Kasumi-1 (cell line): ENCODE measurements around the gene CCNK.

Experiments used
- DNase-seq, 2 experiments: peaks; one replicate each; lab custom pipeline; 2025; lab: John Stamatoyannopoulos, UW

The CCNK gene

DNA sequence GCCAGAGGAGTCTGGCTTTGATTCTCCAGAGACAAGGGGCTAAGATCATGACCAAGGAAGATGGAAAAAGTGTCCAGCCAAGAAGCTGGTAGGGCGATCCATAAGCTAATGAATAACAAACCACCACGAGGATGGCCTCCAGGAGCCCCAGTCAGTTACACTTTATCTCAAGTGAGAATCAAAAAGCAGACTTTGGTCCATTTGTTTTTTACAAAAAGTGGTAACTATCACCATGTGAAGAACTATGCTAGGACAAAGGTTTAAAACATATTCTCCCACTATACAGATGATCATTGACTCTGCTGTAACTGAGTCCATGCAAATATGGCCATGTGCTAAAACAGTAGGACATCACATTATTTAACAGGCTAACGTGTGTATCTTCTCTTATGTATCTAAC, 14.5 kb upstream of the CCNK start:
- no peak for DNase-seq

GRCh38 chr14:99467336-99468078, 13.7 kb upstream of the CCNK start:
- DNase-seq = no peak

- DNase-seq = no peak
Observed at GRCh38 chr14:99468081-99468480, 13.1 kb upstream of the CCNK start.

DNA sequence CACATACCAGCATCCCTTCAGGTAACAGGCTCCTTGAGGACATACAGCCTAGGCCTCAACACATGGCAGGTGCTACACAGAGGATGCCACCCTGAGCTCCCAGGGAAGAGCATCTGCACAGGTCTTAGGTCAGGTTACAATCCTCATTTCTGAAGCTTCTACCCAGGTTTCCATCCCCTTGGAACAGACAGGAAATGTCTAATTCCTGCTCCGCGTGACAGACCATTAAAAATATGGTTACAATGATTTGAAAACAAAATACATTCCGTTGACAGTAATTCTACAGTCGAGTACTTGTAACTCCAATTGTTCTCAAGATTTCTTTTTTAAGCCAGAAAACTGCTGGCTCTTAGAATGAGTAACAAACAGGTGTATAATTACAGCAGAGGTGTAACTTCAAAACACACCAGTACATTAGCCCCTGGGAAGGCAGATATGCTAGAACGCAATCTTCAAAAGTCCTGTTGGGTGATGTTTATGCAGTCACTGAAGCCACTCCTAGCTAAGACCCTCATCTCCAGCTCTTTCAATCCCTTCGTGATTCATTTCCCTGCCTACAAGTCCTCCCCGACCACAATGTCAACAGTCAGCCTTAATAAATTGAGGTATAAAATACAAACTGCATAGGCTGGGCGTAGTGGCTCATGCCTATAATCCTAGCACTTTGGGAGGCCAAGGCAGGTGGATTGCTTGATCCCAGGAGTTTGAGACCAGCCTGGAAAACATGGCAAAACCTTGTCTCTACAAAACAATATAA, 12.2 kb upstream of the CCNK start:
- DNase-seq = no peak

DNA sequence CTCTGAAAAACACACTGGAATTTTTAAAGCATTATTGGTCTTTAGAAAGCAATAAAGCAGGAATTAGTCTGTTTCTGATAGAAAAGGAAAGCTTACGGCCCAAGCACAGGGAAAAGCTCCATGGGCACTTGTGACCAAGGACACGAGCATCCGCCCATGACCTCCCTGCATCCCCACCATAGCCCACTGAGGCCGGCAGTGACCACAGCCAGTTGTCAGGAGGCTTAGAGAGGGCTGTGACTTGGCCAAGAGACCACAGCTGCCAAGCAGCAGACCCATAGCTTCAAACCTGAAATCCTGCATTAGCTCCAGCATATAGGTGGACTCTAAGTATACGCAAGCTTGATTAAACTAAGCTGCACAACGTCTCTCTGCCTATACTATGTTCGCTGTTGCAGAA, 9.5 kb upstream of the CCNK start:
- no peak for DNase-seq

DNA sequence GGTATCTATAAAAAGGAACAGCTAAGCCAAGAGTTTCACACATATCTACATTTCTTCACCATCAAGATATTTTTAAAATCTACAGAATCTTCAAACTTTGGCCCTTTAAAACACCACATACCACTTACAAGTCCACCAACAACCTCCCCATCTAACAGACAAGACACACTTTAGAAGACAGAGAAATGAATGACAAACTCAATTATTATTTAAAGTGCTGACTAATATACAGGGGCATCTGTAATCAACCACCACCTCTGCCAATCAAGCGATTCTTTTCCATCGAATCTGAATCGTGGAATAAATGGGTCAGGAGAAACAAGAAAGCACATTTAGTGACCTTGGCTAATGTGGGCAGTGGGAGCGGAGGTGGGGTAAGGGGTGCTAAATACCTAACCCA, 8.3 kb upstream of the CCNK start:
- DNase-seq = no peak

DNA sequence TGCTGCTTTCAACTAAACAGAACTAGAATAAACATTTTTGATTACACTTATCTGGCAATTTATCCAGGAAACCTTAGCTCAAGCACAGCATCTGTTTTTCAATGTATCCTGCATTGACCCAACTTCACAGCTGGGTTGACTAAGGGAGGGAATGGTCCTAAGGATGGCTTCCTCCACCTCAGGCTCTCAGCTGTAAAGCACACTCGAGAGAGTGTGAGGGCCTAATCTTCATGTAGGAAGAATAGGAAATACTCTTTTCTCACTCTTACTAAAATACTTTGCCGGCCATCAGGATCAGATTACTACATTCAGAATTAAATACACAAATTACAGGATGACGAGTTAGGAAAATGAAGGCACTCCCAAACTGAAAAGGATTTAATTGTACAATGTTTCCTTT, 7.8 kb upstream of the CCNK start:
- no peak for DNase-seq

- no peak for DNase-seq
Observed at GRCh38 chr14:99475179-99475578, 6.0 kb upstream of the CCNK start.

DNA sequence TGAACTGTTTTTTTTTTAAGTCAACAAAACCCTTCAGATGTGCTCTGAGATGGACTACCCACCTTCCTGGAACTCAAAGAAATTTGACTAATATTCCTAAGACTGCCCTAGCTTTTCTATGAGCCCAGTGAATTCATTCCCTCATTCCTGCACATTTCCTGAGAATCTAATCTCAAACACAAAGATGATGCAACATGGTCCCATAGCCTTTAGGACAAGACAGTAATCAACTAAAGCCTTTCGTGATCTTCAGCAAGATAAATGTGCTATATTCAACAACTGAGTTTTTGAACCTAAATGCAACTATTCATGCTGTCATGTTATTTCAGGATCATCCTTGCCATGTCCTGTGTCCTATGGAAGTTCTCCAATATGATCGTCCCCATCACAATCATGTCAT, 5.5 kb upstream of the CCNK start:
- no peak for DNase-seq

DNA sequence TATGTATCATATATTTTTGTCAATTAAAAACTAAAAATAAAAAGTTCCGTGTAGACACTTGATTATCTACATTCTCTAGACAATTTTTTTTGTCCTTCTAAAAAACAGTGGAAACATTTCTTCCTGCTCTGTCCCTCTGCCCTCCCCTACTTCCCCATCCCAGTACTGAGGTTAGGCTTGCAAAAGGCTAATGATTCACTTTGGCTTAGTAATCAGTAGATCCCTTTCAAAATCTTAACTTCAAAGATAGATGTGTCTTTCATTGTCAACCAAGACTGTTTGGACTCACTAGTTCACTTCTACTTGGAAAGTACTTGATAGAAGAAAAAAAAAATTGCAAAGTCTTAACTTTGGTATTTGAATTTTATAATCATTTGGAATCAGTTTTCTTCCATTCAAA, 4.3 kb upstream of the CCNK start:
- DNase-seq = peak; percentile 59

GRCh38 chr14:99478128-99478527, 3.1 kb upstream of the CCNK start:
- no peak for DNase-seq

DNA sequence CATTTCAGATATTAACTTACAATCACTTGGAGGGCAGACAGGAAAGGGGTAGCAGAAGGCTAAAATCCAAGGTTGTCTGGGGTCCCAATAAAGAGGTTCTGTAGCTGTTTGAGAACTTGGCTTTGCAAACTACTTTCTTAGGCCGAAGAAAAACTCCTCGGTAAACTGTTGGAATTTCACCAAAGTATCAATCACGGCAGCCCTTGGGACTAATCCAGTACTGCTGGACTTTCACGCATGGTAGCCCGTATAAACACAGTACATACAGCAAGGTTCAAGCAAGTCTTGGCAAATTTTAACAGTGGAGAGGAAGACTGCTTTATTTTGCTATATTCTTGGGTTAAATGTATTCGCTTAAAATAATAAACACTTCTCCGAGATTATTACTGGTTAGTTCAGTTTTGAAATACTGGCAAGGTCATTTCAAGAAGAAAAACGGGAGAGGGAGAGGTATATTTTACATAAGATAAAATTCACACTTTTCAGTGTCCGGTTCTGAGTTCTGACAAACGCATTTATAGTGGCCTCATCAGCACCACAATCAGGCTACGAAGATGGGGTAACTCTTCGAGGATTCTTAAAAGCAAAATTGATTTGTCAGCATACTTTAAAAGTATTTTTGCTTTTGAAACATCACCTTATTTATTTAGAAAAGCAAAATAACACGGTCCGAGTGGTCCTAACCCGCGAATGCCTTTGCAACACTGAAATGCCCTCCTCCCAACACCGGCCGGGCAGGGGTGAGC, 1.9 kb upstream of the CCNK start:
- DNase-seq = no peak

- peak; percentile 48 to 51 for DNase-seq
Observed at GRCh38 chr14:99479906-99480869, 1.0 kb upstream of the CCNK start, which contains the start of gene SETD3. SETD3 (minus strand) TSS chr14:99480859; CDS start chr14:99465805, 15,054 bp downstream.

- DNase-seq = peak; percentile 40 to 46
Observed at GRCh38 chr14:99481745-99482099, 513 bp downstream of the CCNK start.

- no peak for DNase-seq
Observed at GRCh38 chr14:99484106-99484505, 2.9 kb downstream of the CCNK start.

GRCh38 chr14:99497341-99497740, 16.1 kb downstream of the CCNK start:
- no peak for DNase-seq

GRCh38 chr14:99497894-99498293, 16.7 kb downstream of the CCNK start:
- no peak for DNase-seq

- no peak for DNase-seq
Observed at GRCh38 chr14:99502989-99503421, 21.8 kb downstream of the CCNK start.

DNA sequence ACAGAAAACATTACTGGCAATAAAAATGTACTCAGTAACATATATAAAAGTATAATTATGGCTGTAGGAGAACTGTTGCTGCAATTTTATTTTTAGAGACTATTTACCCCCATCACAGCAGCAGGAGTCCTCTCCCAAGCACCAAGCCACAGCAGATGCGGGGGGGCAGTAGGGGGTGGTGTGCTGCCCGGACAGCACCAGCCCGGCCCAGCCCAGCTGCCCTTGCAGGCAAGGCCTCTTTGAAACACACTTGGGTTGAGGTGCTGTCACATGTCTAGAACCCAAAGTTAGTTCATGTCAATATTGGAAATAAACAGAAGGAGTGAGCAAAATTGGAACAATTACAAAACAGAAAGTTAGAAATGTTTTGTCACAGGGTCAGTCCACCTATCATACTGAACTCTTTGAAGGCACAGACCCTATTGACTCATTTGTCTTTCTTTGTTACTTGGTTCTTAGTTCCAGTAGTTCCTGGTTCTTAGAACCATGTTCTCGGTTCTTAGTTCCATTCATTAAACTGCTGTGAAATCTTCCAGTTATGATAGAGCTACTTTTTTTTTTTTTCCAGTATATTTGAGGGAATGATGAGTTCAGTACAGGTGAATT, 22.7 kb downstream of the CCNK start:
- no peak for DNase-seq

- DNase-seq = no peak
Observed at GRCh38 chr14:99505089-99505488, 23.9 kb downstream of the CCNK start.

DNA sequence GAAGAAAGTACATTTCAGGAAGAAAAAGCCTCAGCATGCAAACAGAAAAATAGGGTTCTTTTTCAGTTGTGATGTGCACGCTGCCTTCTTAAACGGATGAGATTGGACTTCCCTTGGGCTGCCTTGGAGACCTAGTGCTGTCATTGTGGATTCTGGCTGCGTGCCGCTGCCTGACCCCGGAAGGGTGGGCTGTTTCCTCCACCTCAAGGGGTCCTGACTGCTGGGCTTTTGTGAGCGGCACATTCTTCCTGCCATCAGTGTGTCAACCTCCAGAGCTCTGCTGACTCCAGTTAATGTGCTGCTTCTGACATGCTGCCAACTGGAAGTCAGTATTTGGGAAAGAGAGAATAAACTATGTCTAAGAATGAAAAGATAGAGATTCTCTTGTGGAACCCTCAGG, 25.1 kb downstream of the CCNK start:
- no peak for DNase-seq
